HG03103 (cell line): ENCODE measurements around the gene AMOTL2.

Source experiments
- ATAC-seq: cut with Tn5 transposase; IDR thresholded peaks from one replicate; pipeline ENCODE4 v1.9.1; 2021; ENCODE audit warnings: low read depth; ENCODE audit not compliant: unreplicated experiment

Gene AMOTL2

DNA sequence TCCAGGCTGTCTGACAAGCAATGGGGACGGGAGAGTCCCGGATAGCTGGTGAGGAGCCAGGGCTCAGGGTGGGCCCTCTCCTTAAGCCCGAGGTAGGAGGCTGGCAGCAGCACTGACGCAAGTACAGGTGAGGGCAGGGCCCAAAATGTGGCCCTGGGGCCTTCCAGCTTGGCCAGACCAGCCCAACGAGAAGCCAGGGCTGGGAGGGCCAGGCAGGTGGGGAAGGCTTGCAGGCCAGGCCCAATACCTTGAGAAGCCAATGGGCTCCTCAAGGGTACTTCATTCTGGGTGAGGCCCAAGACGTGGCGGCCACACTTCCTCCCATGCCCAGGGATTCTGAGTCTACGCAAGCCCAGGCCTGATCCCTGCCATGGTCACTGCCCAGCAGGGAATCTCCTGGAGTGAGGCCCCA lies 37.2 kb downstream of the AMOTL2 start:
- no peak for ATAC-seq

DNA sequence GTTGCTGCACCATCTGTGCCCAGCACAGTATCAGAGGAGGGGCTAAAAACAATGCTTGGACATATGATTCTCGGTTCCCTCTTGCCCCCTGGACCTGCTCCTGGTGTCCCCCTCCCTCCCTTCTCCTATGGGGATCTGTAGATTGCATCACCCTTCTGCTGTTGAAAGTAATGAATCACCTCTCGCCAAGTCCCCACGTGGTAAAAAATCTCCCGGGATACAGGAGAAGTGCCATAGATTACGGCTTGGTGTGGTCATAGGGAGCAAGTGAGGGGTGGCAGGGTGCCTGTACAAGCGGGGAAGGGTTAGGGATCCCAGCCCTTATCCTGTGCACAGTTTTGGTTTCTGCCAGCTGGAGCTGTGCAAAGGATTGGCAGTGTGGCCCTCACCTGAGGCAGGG lies 37.7 kb downstream of the AMOTL2 start:
- ATAC-seq, result no peak

DNA sequence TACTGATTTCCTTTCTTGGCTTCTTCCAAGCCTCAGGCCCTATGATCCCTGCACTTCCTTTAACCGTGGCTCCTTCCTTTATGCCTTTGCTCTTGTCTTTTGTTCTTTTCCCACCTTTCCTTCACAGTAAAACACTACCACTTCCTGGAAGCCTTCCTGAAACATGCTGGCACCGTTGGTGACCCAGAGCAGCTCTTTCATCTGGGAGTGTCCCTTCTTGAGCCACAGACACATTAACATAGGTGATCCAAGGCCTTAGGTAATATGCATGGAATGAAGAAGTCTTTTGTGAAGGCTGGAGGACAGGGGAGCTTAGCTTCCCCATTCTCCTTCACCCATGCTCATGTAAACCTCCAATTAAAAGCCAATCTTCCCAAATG lies 39.4 kb downstream of the AMOTL2 start:
- ATAC-seq, result no peak

DNA sequence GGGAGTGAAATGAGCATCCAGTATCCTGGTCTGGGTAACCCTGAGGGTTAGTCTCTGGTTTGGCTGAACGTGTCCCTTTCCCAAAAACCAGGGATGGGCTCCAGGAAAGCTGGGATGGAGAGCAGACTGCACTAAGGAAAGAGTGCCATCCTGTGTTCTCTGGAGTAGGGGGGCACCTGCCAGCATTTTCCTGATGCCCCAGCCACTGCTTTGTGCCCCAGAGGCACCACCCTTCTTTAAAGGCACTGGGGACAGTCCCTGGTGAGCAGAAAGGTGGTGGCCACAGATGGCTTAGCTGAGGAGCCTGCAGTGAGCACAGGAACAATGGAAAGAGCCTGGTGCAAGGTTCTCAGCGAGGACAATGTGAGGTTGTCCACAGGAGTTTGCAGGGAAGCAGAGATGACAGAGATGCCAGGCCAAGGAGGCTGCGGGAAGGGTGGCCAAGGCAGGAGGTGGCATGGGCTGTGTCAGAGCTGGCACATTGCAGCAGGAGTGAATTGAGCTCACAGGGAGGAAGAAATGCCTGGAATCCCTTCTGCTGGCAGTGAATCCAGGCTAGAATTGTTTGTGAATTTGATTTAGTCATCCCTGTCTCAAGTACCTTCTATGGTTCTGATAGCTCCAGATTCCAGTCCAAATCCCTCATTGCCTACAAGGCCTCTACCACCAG lies 39.9 kb downstream of the AMOTL2 start:
- no peak for ATAC-seq

DNA sequence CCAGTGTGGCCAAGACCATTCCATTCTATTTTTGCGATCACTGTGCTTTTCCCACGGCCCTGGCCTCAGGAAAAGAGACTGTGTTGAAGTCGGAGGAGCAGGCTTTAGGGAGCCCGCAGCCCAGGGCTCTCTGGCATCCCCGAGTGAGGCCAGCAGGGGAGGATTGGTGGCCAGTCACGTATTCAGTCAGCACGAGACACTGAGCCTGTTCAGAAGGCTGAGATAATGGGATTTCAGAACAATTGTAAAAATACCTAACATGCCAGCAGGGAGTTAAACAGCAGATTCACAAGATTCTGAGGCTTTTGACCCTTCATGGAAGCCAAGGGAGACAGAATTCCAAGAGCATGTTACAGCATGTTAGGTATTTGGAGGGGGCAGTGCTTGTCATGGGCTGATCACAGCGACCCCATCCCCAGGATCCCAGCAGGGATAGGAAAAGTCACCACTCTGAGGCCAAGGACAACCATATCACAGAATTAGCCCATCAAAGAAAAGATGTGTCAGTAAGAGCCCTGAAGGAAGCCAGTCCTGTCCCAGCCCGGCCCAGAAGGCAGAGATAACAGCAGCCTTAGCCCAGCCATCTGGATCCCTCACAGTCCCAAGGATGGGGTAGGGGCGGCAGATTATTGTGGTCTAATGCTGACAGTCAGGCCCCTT lies 40.6 kb downstream of the AMOTL2 start:
- no peak for ATAC-seq

DNA sequence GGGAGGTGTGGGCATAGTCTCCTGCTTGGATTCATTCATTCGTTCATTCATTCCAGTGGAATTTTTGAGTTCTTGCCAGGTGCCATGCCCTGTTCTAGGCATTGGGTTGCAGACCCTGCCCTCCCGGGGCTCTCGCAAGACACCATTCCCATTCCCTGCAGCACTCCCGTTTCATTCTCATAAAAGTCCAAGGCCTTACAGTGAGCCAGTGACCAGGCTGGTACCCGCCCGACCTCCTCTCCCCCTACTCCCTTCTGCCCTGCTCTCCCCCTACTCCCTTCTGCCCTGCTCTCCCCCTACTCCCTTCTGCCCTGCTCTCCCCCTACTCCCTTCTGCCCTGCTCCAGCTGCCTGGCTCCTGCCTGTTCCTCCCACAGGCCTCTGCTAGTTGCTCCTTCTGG lies 41.9 kb downstream of the AMOTL2 start:
- ATAC-seq, result no peak

DNA sequence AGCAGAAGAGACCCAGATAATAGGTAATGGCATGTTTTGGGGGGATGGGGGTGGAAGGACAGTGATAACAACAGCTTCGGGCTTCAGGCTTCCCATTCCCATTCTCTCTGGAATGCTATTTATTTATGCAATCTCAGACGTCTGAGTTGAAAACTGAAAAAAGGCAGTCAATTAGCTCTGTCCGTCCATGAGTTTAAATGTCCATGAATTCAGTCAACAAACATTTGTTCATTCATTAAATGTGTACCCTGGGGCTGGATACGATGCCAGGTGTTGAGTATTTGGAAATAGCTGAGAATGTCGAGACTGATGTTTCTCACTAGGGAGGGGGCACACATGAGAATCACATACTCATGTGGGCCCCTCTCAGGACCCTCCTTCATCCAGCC lies 42.4 kb downstream of the AMOTL2 start:
- no peak for ATAC-seq

DNA sequence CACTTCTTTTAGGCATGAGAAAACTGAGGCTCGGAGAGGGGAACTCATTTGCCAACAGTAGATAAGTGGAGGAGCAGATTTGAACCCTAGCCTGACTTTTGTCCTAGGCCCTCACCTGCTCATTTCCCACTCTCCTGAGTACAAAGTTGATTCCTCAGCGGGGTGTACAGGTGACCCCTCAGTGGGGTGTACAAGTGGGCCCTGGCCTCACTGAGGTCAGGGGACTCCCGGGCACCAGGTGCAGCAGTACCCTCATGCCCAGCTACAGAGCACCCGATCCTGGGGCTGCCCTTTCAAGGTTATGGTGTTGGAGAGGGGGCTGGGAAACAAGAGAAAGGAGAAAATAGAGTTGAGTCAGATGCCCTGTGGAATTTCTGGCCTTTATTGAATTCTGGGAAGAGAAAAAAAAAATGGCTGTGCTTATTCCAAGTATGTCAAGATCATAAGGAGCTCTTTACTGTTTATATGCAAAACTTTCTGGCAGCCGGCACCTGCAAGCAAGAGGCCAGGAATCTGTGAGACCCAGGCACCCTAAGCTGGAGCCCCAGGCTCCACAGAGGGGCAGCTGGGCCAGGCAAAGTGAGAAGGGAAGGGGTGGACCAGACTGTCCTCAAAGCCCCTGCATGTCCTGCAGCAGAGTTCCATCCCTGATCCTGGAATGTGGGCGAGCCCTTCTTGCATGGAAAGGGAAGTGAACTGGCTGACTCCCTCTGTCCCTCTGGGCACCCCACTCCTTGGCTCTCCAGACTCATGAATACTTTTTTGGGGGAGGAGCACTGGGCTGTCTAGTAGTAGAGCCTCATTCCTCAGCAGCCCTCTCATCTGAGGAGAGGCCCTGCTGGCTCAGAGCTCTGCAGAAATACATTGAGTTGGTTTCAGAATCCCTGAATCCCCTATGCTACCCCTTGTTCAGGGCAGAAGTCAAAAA lies 43.1 kb downstream of the AMOTL2 start:
- no peak for ATAC-seq

DNA sequence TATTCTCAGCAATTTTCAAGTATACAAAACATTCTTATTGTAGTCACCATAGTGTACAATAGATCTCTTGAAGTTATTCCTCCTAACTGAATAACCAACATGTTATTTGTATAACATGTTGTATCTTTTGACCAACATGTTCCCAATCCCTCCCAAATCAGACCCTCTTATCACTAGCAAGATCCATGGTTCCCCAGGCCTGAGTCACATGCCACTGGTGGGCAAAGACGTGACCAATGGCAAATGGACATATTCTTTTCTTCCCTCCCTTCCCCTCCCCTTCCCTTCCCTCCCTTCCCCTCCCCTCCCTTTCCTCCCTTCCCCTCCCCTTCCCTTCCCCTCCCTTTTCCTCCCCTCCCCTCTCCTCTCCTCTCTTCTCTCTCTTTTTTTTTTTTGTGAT lies 45.4 kb downstream of the AMOTL2 start:
- no peak for ATAC-seq

DNA sequence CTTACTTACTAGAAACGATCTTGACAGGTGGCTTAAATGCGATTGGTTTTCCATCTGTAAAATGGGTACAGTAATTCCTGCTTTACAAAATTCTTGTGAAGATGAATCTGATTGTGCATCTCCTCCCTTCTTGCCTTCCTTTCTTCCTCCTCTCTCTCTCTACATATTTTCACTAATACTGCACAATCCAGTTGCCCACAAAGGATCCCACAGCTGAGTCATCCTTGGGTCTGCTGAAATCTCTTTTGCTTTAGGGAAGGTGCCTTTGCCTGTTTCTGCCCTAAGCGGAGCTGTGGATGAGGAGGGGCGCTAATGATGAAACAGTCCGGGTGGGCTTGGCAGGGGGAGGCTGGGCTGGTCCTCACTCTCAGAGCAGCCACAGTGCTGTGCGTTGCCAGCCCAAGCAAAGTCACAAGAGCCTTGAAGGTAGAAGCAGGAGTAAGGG lies 46.1 kb downstream of the AMOTL2 start:
- ATAC-seq, result no peak

DNA sequence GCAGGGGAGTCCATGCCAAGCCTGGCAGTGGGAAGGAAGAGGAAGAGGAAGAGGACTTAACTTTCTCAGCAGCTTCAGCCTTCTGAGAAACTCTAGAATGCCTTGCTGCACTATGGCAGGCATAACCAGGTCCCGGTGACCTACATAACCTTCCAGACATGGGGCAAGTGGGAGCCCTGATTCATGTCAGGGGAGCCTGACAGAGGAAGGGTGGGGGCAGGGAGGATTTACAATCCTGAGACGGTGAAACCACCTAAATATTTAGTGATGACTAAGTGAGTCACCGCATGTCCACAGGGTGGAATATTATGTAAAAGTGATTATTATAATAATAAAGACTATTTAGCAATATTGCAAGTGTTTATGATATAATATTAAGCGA lies 46.7 kb downstream of the AMOTL2 start:
- ATAC-seq, result no peak

DNA sequence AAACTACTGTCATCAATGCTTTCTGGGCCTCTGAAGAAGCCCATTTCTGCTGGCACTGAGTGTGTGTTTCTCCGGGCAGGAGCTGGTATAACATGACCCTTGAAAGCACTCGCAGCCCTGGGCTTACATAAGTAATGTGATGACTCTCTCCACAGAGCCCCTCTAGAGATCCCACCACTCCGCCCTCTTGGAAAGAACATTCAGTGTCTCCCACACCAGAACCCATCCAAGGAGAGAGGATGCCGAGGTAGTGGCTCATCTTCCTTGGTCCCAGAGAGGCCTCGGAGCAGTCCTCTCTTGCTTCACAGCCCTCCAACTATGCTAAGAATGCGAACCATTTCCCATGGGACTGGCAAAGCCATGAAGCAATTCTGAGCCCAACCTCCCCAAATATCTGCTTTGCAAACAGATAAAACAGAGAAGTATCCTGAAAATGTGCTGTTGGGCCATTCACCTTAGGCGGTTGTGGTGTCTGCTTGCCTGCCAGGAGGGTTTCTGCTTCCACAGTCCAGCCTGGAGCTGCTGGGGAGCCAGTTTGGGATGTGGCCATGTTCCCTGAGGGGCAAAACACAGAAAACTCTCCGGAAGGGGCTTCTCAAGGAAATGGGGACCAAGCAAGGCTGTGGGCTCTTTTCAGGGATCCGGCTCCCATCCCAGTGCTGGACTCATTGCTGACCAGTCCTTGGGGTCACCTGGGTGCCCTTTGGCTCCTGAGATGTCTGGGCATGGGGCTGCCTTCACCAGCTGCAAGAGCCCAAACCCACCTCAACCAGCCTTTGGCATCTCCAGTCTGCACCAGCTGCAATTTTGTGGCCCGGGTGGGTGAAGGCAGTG lies 47.3 kb downstream of the AMOTL2 start:
- ATAC-seq, result no peak

DNA sequence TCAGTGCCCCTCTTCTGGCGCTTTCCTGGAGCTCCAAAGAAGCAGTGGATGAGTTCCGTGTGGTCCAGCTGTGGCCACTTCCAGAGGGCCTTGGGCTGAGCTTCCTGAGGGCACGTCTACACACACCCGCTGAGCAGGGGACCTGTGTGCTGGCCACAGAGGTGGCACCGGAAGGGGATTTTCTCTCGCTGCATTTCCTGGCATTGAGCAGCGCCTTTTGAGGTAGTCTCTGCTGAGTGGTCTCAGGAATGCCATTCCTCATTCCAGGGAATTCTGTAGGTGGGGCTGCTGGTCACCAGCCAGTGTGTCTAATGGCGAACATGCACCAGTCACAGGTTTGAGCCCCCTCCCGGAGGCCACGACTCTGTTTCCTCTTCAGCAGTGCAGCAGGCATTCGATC lies 48.1 kb downstream of the AMOTL2 start:
- ATAC-seq, result no peak

DNA sequence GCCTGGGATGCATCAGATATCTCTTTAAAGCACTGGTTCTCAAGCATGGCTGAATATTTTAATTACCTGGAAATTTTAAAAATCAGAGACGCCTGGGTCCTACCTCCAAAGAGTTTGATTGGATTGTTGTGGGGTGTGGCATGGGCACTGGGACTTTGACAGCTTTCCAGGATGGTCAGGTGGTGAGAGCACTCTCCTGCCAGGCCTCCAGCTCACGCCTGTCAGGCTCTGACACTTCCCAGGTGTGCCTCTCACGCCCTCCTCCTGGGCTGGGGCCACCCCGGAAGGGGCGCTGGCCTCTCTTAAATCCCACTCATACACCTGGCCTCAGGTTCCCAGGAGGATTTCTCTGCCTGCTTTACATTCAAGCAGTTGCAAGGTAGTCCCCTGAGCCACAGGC lies 48.5 kb downstream of the AMOTL2 start:
- ATAC-seq, result no peak

DNA sequence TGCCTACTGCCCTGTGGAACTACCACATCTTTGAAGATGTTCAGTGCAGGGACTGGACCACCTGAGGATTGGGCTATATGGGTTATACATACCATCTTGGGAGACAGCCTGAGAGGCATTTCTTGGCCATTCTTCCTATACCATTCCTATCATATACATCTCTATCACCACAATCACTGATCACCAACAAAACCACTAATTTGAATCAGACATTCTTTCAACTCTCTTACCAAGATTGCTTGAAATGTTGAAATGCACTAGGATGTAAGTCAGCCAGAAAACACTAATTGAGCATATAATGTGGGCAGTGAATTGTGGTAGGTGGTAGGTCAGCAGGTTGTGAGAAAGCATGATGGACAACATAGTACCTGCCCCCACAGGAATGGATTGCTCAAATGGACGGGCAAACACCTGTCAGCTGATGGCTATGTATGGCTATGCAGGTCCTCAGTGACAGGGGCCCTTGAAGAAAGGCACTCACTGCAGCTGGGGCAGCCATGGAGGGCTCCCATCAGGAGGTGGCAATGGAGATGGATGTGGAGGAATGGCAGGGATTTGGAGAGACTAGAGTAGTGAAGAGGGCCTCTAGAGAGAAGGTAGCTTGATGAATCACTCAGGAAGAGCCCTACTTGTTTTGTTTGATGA lies 49.1 kb downstream of the AMOTL2 start:
- no peak for ATAC-seq

DNA sequence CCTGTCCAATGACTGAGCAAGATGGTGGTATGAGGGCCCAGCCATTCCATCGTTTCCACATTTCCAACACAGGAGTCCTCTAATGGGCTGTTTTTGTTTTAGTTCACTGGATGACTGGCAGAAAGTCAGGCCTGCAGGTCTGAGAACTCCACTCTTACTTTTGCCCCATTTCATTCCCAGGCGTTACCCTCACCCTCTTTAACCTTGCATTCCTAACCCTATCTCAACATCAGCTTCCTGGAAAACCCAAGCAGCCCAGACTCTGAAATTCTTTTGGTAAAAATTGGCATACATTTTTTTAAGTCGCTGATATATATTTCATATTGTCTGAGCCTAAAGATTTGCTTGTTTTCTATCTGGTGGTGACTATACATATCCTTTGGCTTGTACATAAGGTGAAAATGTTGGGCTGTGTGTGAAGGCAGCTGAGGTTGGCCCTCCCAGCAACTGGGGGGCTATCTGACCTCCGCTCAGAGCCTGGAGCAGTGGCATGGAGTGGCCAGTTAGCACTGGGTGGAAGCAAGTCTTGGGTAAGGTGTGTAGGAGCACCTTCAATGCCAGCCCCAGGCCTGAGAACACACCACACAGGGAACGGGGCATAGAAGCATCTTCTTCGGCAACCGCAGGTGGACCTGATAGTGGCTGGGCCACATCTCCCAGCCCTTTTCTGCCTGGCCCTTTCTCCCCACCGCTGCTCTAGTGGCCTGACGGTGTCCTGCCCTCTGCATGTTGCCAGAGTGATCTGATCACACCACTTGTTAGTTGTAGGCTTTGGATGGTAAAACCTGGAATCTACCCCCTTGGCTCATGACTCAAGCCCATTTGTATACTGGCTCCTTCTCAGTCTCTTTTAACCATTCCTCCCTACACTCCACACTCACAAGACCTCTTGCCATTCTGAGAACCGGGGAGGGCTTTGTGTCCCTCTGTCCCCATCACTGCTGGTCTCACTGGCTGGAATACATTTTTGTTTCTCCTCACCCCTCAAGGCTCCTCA lies 50.0 kb downstream of the AMOTL2 start:
- ATAC-seq, result no peak

DNA sequence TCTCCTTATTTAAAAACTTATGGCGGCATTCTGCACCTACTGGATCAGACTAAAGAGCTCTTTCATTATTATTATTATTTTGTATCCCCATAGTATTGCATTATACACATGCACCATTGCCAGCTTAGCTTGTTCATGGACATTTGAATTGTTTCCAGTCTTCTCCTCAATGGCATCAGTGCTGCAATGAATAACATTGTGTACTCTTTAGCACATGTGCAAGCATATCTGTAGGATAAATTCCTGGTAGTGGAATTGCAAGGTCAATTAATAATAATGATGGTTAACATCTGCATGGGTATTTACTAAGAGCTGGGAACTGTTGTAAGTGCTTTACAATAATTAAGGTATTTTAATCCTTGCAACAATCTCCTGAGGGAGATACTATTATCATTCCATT lies 52.0 kb downstream of the AMOTL2 start:
- ATAC-seq, result no peak

DNA sequence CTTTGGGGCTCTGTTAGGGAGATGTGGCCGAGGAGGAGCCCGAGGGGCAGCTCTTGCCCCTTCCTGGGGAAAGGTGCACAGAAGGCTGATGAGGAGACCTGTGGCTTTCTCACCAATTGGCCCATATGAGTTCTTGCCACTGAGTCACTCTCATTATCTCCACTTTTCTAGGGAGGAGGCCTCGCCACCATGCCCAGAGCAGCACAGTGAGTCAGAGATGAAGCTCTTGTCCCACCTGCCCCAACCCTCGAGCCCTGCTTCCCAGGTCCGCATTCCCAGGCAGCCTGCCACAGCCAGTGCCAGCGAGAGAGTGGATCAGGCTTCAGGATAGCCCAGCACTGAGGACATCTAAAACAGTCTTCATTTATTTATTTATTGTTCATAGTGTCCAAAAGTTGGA lies 53.5 kb downstream of the AMOTL2 start:
- no peak for ATAC-seq

DNA sequence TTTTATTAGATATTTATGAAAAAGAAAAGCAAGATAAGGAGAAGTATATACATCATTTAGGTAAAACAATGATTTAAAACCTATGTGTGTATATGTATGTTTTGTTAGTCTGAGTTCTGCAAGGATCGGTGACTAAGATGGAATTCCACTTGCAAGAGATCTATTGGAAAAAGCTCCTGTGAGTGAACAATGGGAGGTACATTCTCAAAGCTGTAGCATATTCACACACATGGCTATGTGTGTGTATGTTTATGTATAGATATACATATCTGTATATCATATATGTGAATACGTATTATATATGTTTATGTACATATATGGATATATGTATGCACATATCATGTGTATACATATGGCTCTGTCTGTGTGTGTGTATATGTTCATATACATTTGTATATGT lies 54.3 kb downstream of the AMOTL2 start:
- no peak for ATAC-seq
